ENCODE results near the gene TCEAL3. TPM values are rescaled to one million over a fixed set of nuclear protein-coding genes. Genes with fewer than 3 reads are reported as not detected.
"Not testable (repeated sequence)": the region's sequence is repeated elsewhere in the genome, so short reads cannot be mapped to it uniquely, and the experiment has no call there.

TCEAL3 gene
- total RNA-seq, 2 donors from 2014 or later, result 87.0 to 113 TPM

DNA sequence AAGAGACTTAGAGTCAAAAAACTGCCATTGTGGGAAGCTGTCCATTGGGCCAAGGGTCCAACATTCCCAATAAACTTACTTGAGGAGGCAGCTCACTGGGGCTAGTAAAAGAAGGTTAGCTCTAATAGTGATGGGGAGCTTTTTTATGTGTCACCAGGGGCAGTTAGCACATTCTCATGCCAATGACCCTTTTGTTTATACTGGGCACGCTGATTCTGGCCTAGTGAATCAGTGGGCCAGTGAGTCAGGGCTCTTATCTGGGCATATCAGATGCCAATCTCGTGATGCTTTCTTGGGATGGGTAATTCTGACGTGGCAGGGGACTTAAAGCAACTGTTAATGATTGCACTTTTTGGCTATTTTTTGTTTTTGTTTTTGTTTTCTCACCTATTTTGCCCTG is 48.9 kb downstream of the TCEAL3 start:
- intact Hi-C loops (cut with DNase I), result no loop called here
- DNase-seq (ENCODE audit: low spot score), result no peak

DNA sequence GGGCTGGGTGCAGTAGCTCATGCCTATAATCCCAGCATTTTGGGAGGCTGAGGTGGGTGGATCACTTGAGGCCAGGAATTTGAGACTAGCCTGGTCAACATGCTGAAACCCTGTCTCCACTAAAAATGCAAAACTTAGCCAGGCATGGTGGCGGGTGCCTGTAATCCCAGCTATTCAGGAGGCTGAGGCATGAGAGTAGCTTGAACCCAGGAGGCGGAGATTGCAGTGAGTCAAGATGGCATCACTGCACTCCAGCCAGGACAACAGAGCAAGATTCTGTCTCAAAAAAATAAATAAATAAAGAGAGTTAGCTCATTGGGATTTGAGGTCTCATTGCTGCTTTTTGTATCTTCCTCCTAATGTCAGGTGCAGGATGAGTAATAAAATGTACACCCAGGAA is 49.3 kb downstream of the TCEAL3 start:
- DNase-seq (ENCODE audit: low spot score); intact Hi-C loops (cut with DNase I): not testable (repeated sequence)

DNA sequence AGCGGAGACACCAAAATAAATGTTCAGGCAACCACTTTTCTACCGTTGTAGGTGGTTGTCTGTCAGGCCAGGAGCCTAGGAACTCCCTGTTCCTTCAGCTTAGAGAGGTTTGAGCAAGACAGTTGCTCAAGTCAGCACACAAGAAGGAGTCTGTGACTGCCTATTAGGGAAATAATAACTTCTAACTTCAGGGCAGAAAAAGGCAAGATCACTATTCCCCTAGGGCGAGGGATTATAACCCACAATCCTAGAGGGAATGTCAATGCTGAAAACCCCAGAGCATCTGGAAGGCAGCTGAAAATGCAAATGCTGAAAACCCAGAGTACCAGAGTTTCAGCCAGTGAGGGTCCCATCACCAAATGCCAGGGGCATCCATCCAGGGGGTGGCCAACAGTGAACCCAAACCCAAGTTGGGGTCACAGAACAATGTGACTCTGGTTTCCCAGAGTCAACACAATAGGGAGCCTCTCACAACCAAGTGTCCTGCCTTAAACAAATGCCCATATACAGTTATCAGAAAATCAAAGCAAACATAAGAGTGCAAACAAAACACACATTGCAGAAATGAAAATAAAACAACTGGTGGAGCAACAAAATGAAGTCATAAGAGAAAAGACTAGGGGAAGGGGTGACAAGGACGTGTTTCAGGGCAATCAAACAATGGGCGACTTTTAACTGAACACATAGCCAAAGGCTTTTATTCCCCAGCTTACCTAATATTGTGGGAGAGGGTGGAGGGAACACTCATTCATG is 51.1 kb downstream of the TCEAL3 start:
- intact Hi-C loops (cut with DNase I), result no loop called here
- DNase-seq (ENCODE audit: low spot score), result no peak

- DNase-seq (ENCODE audit: low spot score); intact Hi-C loops (cut with DNase I): not testable (repeated sequence)
These were observed 51.7 kb downstream of the TCEAL3 start for GRCh38 chrX:103659460-103659859.

Other genes starting within 250 kb of the TCEAL3 start
- gene BEX3, start 231.4 kb upstream of the TCEAL3 start, total RNA-seq, result 10 to 100 TPM; 45.2 to 85.3 TPM
- gene RAB40A, start 88.5 kb upstream of the TCEAL3 start, total RNA-seq, result 10 to 100 TPM in 1 of 2 donors, 1 to 10 TPM in 1; 6.5 to 19.7 TPM
- 100 to 1,000 TPM; 197 to 336 TPM for gene TCEAL4, start 22.4 kb upstream of the TCEAL3 start, total RNA-seq
- 100 to 1,000 TPM in 1 of 2 donors, 10 to 100 TPM in 1; 90.0 to 120 TPM for gene TCEAL1, start 21.0 kb downstream of the TCEAL3 start, total RNA-seq
- 100 to 1,000 TPM; 404 to 531 TPM for gene MORF4L2, start 78.7 kb downstream of the TCEAL3 start, total RNA-seq
- not detected for gene TMEM31, start 102.9 kb downstream of the TCEAL3 start, total RNA-seq
- 1 to 10 TPM; 3.6 to 5.0 TPM for gene PLP1, start 168.9 kb downstream of the TCEAL3 start, total RNA-seq
- 10 to 100 TPM; 11.8 to 24.7 TPM for gene RAB9B, start 224.3 kb downstream of the TCEAL3 start, total RNA-seq